ENCODE data around the gene ACVR1. TPM values are rescaled to one million over a fixed set of nuclear protein-coding genes. Genes with fewer than 3 reads are reported as not detected.

ACVR1 gene
- total RNA-seq, 1 experiment from 2014 or later = 27.6 TPM

GRCh38 chr2:157804355-157804754, 71.8 kb downstream of the ACVR1 start:
- TF ChIP-seq SIN3A (IDR thresholded peaks at IDR 0.05; ENCODE audit: borderline replicate concordance, insufficient read depth, low read depth, low read length) (no peak), POLR2AphosphoS5 (IDR thresholded peaks at IDR 0.05; ENCODE audit: low read depth, low read length) (no peak)
- TF ChIP-seq, protein P1, sequence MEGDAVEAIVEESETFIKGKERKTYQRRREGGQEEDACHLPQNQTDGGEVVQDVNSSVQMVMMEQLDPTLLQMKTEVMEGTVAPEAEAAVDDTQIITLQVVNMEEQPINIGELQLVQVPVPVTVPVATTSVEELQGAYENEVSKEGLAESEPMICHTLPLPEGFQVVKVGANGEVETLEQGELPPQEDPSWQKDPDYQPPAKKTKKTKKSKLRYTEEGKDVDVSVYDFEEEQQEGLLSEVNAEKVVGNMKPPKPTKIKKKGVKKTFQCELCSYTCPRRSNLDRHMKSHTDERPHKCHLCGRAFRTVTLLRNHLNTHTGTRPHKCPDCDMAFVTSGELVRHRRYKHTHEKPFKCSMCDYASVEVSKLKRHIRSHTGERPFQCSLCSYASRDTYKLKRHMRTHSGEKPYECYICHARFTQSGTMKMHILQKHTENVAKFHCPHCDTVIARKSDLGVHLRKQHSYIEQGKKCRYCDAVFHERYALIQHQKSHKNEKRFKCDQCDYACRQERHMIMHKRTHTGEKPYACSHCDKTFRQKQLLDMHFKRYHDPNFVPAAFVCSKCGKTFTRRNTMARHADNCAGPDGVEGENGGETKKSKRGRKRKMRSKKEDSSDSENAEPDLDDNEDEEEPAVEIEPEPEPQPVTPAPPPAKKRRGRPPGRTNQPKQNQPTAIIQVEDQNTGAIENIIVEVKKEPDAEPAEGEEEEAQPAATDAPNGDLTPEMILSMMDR (IDR thresholded peaks at IDR 0.05) = no peak
- in situ Hi-C loops (cut with HindIII; ENCODE audit: low pct_unique_long_range_greater_than_20kb, low sequenced_read_pairs) = no loop called here
- intact Hi-C loops (cut with micrococcal nuclease; ENCODE audit: unreplicated experiment) = no loop called here
- ChIA-PET POLR2A (no interaction called here), CTCF (no interaction called here)
- H3K9me3 ChIP-seq (ENCODE audit: control insufficient read depth, insufficient read depth, low read depth, low read length) = no peaks in the 10 kb centered on the region
- no peak overlapping the region for H3K4me3 ChIP-seq (ENCODE audit: low read depth in 2 of 2, low read length in 2 of 2)
- H3K36me3 ChIP-seq (ENCODE audit: control insufficient read depth, insufficient read depth, low read length) = no peaks in the 10 kb centered on the region
- H3K4me1 ChIP-seq (ENCODE audit: control insufficient read depth, insufficient read depth, low read length) = no peaks in the 10 kb centered on the region
- H3K27me3 ChIP-seq (ENCODE audit: control insufficient read depth, insufficient read depth, low read length) = no peaks in the 10 kb centered on the region
- DNase-seq (ENCODE audit: low read depth, low spot score) (no peak), ATAC-seq (no peak)
- BruUV-seq (replicated peaks) = no TSS peak
- no peak overlapping the region for H3K27ac ChIP-seq (ENCODE audit: low read length)

GRCh38 chr2:157803952-157804351, 72.2 kb downstream of the ACVR1 start:
- ATAC-seq (no peak), DNase-seq (ENCODE audit: low read depth, low spot score) (no peak)
- in situ Hi-C loops (cut with HindIII; ENCODE audit: low pct_unique_long_range_greater_than_20kb, low sequenced_read_pairs) = no loop called here
- no peak for TF ChIP-seq POLR2AphosphoS5 (IDR thresholded peaks at IDR 0.05; ENCODE audit: low read depth, low read length)
- TF ChIP-seq, protein P1 (IDR thresholded peaks at IDR 0.05) = no peak
- TF ChIP-seq SIN3A (IDR thresholded peaks at IDR 0.05; ENCODE audit: borderline replicate concordance, insufficient read depth, low read depth, low read length) = no peak
- TF ChIP-seq, protein P2, sequence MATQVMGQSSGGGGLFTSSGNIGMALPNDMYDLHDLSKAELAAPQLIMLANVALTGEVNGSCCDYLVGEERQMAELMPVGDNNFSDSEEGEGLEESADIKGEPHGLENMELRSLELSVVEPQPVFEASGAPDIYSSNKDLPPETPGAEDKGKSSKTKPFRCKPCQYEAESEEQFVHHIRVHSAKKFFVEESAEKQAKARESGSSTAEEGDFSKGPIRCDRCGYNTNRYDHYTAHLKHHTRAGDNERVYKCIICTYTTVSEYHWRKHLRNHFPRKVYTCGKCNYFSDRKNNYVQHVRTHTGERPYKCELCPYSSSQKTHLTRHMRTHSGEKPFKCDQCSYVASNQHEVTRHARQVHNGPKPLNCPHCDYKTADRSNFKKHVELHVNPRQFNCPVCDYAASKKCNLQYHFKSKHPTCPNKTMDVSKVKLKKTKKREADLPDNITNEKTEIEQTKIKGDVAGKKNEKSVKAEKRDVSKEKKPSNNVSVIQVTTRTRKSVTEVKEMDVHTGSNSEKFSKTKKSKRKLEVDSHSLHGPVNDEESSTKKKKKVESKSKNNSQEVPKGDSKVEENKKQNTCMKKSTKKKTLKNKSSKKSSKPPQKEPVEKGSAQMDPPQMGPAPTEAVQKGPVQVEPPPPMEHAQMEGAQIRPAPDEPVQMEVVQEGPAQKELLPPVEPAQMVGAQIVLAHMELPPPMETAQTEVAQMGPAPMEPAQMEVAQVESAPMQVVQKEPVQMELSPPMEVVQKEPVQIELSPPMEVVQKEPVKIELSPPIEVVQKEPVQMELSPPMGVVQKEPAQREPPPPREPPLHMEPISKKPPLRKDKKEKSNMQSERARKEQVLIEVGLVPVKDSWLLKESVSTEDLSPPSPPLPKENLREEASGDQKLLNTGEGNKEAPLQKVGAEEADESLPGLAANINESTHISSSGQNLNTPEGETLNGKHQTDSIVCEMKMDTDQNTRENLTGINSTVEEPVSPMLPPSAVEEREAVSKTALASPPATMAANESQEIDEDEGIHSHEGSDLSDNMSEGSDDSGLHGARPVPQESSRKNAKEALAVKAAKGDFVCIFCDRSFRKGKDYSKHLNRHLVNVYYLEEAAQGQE (IDR thresholded peaks at IDR 0.05; ENCODE audit: insufficient read depth in 1 of 2, low read depth in 2 of 2, low read length in 1 of 2) = no peak
- no peak for TF ChIP-seq TCF7L2 (IDR thresholded peaks at IDR 0.05; ENCODE audit: low read depth, low read length)
- no peaks in the 10 kb centered on the region for H3K36me3 ChIP-seq (ENCODE audit: control insufficient read depth, insufficient read depth, low read length)
- H3K27me3 ChIP-seq (ENCODE audit: control insufficient read depth, insufficient read depth, low read length) = no peaks in the 10 kb centered on the region
- no peak overlapping the region for H3K27ac ChIP-seq (ENCODE audit: low read length)
- no peaks in the 10 kb centered on the region for H3K4me1 ChIP-seq (ENCODE audit: control insufficient read depth, insufficient read depth, low read length)
- ChIA-PET CTCF (no interaction called here), POLR2A (no interaction called here)
- H3K4me3 ChIP-seq (ENCODE audit: low read depth in 2 of 2, low read length in 2 of 2) = no peak overlapping the region
- intact Hi-C loops (cut with micrococcal nuclease; ENCODE audit: unreplicated experiment) = no loop called here
- no peaks in the 10 kb centered on the region for H3K9me3 ChIP-seq (ENCODE audit: control insufficient read depth, insufficient read depth, low read depth, low read length)
- BruUV-seq (replicated peaks) = no TSS peak

Measured in Panc1 (cell line).